GM12878 (cell line): ENCODE results near the gene HAPLN2. TPM values are rescaled to one million over a fixed set of nuclear protein-coding genes. Genes with fewer than 3 reads are reported as not detected.

ENCODE experiments used
- CBX3 ChIP-seq: fragments of 200-600 bp; sonication (generic); IDR thresholded peaks from 2 replicates; pipeline ENCODE4 v1.6.1; 2016; ENCODE audit warnings: low read depth, borderline replicate concordance
- CHD1 ChIP-seq: IDR thresholded peaks from 2 replicates; pipeline ENCODE4 v1.6.1; 2012; ENCODE audit warnings: low read depth, low read length, improper control_type of control experiment
- FOXK2 ChIP-seq: fragments of 450-650 bp; IDR thresholded peaks from 2 replicates; pipeline ENCODE4 v1.6.1; 2017; ENCODE audit warnings: mild to moderate bottlenecking, moderate library complexity
- HDAC6 ChIP-seq: fragments of 200-600 bp; sonication (generic); IDR thresholded peaks from one replicate; pipeline ENCODE4 v1.8.0; 2017; ENCODE audit warnings: antibody characterized with exemption; ENCODE audit not compliant: unreplicated experiment
- IKZF1 ChIP-seq: fragments of 450-650 bp; conservative IDR thresholded peaks from 2 replicates; pipeline ENCODE4 v1.6.1; 2017; ENCODE audit warnings: antibody characterized with exemption, mild to moderate bottlenecking
- IKZF2 ChIP-seq, 2 experiments: fragments of 450-650 bp; IDR thresholded peaks; 2 replicates each; pipeline ENCODE4 v1.6.1; 2017; ENCODE audit warnings: mild to moderate bottlenecking in 2 of 2, moderate library complexity in 2 of 2
- JUND ChIP-seq: IDR thresholded peaks from 2 replicates; pipeline ENCODE4 v1.6.1; 2012; ENCODE audit warnings: low read depth, mild to moderate bottlenecking, low read length, improper control_type of control experiment, moderate library complexity
- MYC ChIP-seq: IDR thresholded peaks from 2 replicates; pipeline ENCODE4 v1.6.1; 2011; ENCODE audit warnings: mild to moderate bottlenecking, low read length, moderate library complexity, inconsistent platforms; ENCODE audit not compliant: insufficient read depth, insufficient replicate concordance, insufficient read length, severe bottlenecking
- NFYB ChIP-seq: IDR thresholded peaks from 2 replicates; pipeline ENCODE4 v1.6.1; 2011; ENCODE audit warnings: low read depth, mild to moderate bottlenecking, low read length, improper control_type of control experiment, moderate library complexity; ENCODE audit not compliant: insufficient read depth
- POLR2AphosphoS5 ChIP-seq: IDR thresholded peaks from 2 replicates; pipeline ENCODE4 v1.6.1; 2011; ENCODE audit warnings: mild to moderate bottlenecking, low read length, inconsistent platforms
- RBBP5 ChIP-seq: fragments of 200-600 bp; sonication (generic); conservative IDR thresholded peaks from 2 replicates; pipeline ENCODE4 v1.6.1; 2016
- TCF3 ChIP-seq: IDR thresholded peaks from 2 replicates; pipeline ENCODE4 v1.6.1; 2012; ENCODE audit warnings: low read depth, mild to moderate bottlenecking, low read length, borderline replicate concordance; ENCODE audit not compliant: insufficient read depth
- YBX1 ChIP-seq: fragments of 450-650 bp; IDR thresholded peaks from 2 replicates; pipeline ENCODE4 v1.6.1; 2016; ENCODE audit warnings: antibody characterized with exemption
- ZNF24 ChIP-seq: fragments of 450-650 bp; IDR thresholded peaks from 2 replicates; pipeline ENCODE4 v1.6.1; 2017; ENCODE audit warnings: antibody characterized with exemption, mild to moderate bottlenecking
- ZNF622 ChIP-seq: fragments of 450-650 bp; IDR thresholded peaks from 2 replicates; pipeline ENCODE4 v1.6.1; 2017; ENCODE audit warnings: mild to moderate bottlenecking, inconsistent platforms
- polyA plus RNA-seq, 11 experiments: library from polyadenylated mRNA; depleted of rRNA in 4 of 11; unstranded in 6 of 11; stranded (reverse) in 5 of 11; fragments of >200 nt; fragmentation: Nextera tagmentation in 4 of 11; fragmentation: Illumina TruSeq in 1 of 11; extraction: Ambion mirVana in 4 of 11; extraction: Trizol in 1 of 11; gene quantifications; 1 replicate in 1 of 11; 2 replicates in 10 of 11; pipeline versions ENCODE4 v1.2.1 to v1.2.3, GENCODE V29; 2011 to 2016; ENCODE audit warnings: inconsistent platforms in 2 of 11, missing spikeins in 2 of 11, low read depth in 1 of 11
- total RNA-seq, 4 experiments: library from RNA; depleted of rRNA in 3 of 4; stranded (reverse); fragments of >200 nt in 3 of 4; fragmentation: Illumina TruSeq in 1 of 4; extraction: Trizol in 1 of 4; gene quantifications; 2 replicates each; pipeline versions ENCODE4 v1.2.1 to v1.2.3, GENCODE V29; 2013 to 2021
- TF ChIP-seq, protein P1 (sequence below): fragments of 450-650 bp; IDR thresholded peaks from 2 replicates; pipeline ENCODE4 v1.6.1; 2017; ENCODE audit warnings: borderline replicate concordance
- TF ChIP-seq, protein P2 (sequence below): fragments of 450-650 bp; IDR thresholded peaks from 2 replicates; pipeline ENCODE4 v1.6.1; 2016; ENCODE audit warnings: mild to moderate bottlenecking
- TF ChIP-seq, protein P3 (sequence below): fragments of 450-650 bp; IDR thresholded peaks from 2 replicates; pipeline ENCODE4 v1.6.1; 2017; ENCODE audit warnings: antibody characterized with exemption, mild to moderate bottlenecking, moderate library complexity
- TF ChIP-seq, protein P4 (sequence below): fragments of 450-650 bp; IDR thresholded peaks from 2 replicates; pipeline ENCODE4 v1.6.1; 2017; ENCODE audit warnings: low read depth, mild to moderate bottlenecking, moderate library complexity
- TF ChIP-seq, protein P5 (sequence below): fragments of 450-650 bp; IDR thresholded peaks from 2 replicates; pipeline ENCODE4 v1.6.1; 2014; ENCODE audit warnings: mild to moderate bottlenecking

Gene HAPLN2
- total and polyA plus RNA-seq, 10 of the 15 experiments (the other 5 are each of a cell fraction or from before 2014, with no cell fraction given), result 0.15 to 0.24 TPM; not detected in 8

DNA sequence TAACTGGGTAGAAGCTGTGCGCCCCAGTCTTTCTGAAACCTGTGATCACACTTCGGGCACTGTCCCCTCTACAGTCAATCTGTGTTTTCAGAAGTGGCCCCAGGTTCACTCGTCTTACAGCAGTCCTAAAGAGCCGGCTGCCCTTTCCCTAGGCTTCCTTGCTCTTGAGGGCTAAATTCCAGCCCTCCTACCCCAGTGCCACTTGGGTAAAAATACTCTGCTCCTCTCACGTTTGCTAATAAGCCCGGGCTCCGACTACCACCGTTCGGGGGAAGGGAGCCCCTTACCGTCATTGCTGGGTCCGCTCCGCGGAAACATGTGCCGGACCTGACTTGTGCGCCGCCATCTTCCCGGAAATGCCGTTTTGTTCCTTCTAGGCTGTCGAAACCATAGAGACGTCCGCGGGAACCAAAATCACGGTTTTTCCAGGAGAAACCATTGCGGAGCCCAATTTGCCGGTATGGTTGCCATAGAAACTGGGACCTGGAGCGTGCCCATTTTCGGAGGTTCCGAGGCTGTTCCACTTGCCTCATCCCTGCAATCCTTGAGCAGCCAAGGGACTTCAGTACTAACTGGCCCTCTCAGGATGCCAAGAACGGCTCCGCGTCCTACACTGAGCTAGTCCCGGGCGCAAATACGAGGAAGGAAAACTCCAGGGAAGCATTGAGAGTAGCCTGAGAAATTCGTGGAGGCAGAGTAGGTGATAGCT lies 17.9 kb upstream of the HAPLN2 start, which contains the start of gene GPATCH4 (continued):
- TF ChIP-seq ZNF622 (no peak), NFYB (no peak), IKZF2 (IDR thresholded peaks at IDR 0.05) (peak; percentile 44 to 64; a peak in 3 of 4 replicates), RBBP5 (no peak), HDAC6 (no peak), CHD1 (0 out of 2 replicates have a peak, but pooled peaks have one; percentile 57), JUND (no peak), IKZF1 (peak; percentile 82), POLR2AphosphoS5 (peak; percentile 89), ZNF24 (no peak), MYC (peak; percentile 80), YBX1 (no peak), TCF3 (no peak), CBX3 (no peak), FOXK2 (no peak)
- TF ChIP-seq, protein P1, sequence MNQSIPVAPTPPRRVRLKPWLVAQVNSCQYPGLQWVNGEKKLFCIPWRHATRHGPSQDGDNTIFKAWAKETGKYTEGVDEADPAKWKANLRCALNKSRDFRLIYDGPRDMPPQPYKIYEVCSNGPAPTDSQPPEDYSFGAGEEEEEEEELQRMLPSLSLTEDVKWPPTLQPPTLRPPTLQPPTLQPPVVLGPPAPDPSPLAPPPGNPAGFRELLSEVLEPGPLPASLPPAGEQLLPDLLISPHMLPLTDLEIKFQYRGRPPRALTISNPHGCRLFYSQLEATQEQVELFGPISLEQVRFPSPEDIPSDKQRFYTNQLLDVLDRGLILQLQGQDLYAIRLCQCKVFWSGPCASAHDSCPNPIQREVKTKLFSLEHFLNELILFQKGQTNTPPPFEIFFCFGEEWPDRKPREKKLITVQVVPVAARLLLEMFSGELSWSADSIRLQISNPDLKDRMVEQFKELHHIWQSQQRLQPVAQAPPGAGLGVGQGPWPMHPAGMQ, result no peak
- TF ChIP-seq, protein P2, sequence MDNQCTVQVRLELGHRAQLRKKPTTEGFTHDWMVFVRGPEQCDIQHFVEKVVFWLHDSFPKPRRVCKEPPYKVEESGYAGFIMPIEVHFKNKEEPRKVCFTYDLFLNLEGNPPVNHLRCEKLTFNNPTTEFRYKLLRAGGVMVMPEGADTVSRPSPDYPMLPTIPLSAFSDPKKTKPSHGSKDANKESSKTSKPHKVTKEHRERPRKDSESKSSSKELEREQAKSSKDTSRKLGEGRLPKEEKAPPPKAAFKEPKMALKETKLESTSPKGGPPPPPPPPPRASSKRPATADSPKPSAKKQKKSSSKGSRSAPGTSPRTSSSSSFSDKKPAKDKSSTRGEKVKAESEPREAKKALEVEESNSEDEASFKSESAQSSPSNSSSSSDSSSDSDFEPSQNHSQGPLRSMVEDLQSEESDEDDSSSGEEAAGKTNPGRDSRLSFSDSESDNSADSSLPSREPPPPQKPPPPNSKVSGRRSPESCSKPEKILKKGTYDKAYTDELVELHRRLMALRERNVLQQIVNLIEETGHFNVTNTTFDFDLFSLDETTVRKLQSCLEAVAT, result 0 out of 2 replicates have a peak, but pooled peaks have one; percentile 26
- TF ChIP-seq, protein P3, sequence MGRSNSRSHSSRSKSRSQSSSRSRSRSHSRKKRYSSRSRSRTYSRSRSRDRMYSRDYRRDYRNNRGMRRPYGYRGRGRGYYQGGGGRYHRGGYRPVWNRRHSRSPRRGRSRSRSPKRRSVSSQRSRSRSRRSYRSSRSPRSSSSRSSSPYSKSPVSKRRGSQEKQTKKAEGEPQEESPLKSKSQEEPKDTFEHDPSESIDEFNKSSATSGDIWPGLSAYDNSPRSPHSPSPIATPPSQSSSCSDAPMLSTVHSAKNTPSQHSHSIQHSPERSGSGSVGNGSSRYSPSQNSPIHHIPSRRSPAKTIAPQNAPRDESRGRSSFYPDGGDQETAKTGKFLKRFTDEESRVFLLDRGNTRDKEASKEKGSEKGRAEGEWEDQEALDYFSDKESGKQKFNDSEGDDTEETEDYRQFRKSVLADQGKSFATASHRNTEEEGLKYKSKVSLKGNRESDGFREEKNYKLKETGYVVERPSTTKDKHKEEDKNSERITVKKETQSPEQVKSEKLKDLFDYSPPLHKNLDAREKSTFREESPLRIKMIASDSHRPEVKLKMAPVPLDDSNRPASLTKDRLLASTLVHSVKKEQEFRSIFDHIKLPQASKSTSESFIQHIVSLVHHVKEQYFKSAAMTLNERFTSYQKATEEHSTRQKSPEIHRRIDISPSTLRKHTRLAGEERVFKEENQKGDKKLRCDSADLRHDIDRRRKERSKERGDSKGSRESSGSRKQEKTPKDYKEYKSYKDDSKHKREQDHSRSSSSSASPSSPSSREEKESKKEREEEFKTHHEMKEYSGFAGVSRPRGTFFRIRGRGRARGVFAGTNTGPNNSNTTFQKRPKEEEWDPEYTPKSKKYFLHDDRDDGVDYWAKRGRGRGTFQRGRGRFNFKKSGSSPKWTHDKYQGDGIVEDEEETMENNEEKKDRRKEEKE, result no peak
- TF ChIP-seq, protein P4, sequence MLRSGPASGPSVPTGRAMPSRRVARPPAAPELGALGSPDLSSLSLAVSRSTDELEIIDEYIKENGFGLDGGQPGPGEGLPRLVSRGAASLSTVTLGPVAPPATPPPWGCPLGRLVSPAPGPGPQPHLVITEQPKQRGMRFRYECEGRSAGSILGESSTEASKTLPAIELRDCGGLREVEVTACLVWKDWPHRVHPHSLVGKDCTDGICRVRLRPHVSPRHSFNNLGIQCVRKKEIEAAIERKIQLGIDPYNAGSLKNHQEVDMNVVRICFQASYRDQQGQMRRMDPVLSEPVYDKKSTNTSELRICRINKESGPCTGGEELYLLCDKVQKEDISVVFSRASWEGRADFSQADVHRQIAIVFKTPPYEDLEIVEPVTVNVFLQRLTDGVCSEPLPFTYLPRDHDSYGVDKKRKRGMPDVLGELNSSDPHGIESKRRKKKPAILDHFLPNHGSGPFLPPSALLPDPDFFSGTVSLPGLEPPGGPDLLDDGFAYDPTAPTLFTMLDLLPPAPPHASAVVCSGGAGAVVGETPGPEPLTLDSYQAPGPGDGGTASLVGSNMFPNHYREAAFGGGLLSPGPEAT, result peak; percentile 90
- TF ChIP-seq, protein P5, sequence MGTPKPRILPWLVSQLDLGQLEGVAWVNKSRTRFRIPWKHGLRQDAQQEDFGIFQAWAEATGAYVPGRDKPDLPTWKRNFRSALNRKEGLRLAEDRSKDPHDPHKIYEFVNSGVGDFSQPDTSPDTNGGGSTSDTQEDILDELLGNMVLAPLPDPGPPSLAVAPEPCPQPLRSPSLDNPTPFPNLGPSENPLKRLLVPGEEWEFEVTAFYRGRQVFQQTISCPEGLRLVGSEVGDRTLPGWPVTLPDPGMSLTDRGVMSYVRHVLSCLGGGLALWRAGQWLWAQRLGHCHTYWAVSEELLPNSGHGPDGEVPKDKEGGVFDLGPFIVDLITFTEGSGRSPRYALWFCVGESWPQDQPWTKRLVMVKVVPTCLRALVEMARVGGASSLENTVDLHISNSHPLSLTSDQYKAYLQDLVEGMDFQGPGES, result no peak
